Stimulated activated naive CD8-positive, alpha-beta T cell treated with anti-CD3 and anti-CD28 coated beads, Interleukin-15, Interleukin-2, amounts not matched to agents 100 U/mL and 50 U/mL, for 24 hours (primary cell): Measurements from ENCODE around the gene PEBP1.
"Not testable (repeated sequence)": the region's sequence is repeated elsewhere in the genome, so short reads cannot be mapped to it uniquely, and the experiment has no call there.

Experiments used
- ATAC-seq: fragments of 150-1000 bp; cut with Tn5 transposase; one replicate; pipeline ENCODE4 v1.10.0; 2021
- DNase-seq: peaks from one replicate; pipeline ENCODE4 v3.0.0; 2021

Gene PEBP1

DNA sequence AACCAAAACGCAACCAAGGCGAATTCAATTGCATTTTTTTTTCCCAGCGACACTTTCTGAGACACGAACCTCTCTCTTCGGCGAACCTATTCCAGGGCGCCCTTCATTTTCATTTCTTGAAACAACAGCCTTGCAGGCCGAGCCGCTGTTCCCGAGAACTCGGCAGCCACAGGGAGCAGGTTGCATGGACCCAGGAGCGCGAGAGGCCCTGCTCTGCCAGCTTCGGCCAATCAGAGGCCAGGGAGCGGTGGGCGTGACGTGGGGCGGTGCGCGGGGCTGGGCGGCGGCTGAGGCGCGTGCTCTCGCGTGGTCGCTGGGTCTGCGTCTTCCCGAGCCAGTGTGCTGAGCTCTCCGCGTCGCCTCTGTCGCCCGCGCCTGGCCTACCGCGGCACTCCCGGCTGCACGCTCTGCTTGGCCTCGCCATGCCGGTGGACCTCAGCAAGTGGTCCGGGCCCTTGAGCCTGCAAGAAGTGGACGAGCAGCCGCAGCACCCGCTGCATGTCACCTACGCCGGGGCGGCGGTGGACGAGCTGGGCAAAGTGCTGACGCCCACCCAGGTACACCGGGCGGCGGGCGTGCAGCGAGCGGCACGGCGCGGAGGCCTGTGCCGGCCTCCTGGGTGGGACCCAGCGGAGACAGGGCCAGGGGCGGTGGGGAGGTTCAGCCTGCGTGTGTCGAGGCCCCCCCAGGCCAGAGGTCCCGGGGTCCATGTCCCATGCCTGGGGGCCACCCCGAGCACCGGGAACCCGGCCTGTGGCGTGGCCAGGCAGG is at the start of gene PEBP1:
PEBP1 (plus strand) TSS at position 337 of the 771 bp plus-strand sequence; CDS start at position 423, 86 bp downstream.
- peak; percentile 96 for DNase-seq
- peak; percentile 99 for ATAC-seq

DNA sequence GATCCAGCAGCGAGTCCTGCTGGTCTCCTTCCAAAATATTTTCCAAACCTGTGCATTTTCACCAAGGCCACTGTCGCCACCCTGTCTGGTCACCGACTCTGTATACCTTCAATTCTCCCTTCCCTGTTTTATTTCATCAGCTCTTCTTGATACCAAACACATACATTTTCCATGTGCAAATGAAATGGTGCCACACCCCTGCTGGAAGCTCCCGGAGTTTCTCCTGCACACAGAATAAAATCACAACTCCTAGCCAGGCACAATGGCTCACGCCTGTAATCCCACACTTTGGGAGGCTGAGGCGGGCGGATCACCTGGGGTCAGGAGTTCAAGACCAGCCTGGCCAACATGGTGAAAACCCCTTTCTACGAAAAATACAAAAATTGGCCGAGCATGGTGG is 46.1 kb upstream of the PEBP1 start:
- DNase-seq (no peak), ATAC-seq (no peak)

DNA sequence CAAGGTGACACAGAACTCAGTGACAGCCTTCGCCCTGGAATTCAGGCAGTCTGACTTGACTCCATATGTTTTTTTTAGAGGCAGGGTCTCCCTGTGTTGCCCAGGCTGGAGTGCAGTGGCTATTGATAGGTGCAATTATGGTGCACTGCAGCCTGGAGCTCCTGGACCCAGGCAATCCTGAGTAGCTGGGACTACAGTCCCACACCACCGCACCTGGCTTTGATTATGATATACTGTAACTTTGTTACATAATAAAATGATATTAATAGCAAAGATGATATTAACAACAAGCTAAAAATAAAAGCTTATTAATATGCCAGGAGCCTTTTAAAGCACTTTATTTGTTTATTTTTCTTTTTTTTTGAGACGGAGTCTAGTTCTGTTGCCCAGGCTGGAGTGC is 41.9 kb upstream of the PEBP1 start:
- no peak for ATAC-seq
- DNase-seq: no peak

DNA sequence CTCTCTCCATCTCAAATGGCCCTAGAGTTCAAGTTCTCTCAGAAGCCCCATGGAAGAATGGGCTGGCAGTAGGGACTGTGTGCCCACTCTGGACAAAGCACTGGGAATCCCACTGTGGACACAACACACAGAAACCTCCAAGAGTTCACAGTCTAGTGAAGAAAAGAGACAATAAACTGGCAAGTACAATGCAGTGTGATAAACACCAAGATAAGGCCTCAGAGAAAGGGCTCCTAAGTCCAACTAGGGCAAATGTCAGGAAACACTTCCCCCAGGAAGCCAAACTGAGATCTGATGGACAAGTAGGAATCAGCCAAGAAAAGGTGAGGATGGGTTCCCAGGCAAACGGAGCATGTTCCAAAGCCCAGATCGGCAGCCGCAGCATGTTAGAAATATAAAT is 37.5 kb upstream of the PEBP1 start:
- DNase-seq (no peak), ATAC-seq (no peak)

DNA sequence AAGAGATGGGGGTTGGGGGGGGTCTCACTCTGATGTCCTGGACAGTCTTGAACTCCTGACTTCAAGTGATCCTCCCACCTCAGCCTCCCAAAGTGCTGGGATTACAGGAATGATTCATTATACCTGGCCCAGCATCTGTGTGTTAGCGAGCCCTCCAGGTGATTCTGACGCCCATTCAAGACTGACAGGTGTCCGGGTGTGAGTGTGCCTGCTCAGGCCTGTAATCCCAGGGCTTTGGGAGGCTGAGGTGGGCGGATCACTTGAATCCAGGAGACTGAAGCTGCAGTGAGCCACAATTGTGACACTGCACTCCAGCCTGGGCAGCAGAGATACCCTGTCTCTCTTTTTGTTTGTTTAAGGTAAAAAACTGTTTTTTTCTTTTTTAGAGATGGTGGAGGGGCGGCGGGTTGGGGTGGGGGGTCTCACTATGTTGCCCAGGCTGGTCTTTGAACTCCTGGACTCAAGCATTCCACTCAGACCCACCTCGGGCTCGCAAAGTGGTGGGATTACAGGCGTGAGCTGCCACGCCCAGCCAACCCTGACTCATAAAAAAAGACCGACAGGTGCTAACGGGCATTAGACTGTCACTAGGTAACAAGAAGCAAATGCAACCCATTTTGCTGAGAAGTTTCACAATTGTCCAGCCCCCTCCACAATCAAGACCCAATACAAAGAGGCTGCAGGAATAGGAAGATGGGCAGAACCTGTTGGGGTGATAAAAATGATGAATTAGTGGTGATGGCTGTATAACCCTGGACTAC is 36.8 kb upstream of the PEBP1 start:
- no peak for ATAC-seq
- no peak for DNase-seq

DNA sequence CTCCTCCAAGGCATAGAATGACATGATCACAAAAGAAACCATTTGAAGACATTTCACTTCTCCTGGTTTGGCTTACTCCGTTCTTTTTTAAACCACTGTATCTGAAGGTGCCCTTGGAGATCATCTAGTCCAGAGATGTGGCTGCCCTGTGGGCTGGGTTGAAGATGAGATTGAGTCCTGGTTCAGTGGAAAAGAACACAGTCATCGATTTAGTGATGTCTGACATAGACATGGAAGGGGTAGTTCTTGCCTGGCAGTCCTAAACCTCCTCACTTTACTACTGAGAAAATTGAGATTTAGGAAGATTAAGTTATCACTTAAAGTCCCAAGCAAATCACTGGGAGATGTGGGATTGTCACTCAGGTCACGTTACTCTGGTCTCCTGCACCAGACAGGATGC is 34.9 kb upstream of the PEBP1 start:
- DNase-seq (no peak), ATAC-seq (no peak)

DNA sequence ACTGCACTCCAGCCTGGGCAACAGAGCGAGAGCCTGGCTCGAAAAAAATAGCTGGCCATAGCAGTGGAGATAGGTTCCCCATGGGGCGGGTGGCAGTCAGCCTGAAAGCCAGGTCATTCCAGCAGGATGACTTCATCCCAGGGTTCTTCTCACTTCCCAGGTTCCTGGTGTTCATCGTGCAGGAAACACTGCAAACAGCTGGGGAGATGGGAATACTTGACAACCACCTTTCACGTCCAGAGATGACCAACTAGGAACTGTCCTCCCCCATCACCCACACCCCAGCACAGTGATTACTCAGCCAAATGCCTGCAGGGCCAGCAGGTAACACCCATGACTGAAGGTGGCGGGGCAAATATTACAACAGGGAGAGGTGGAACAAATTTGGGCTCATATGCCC is 33.9 kb upstream of the PEBP1 start:
- no peak for ATAC-seq
- DNase-seq: no peak

DNA sequence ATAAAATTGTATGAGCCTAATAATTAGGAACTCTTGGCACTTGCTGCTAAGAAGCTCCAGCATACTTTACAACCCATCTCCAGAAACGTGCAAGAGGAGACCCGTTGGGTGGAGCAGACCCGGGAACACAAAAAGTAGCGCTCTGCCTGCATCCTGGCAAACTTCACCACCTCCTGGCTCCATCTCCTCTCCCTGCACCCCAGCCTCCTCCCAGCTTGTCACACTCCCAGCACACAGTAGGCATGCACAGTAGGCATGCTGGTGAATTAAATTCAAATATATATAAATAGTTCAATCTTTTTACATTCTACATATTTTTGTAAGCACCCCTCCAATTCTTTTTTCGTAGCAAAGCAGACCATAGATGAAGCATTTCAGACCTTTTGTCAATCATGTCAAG is 33.3 kb upstream of the PEBP1 start:
- ATAC-seq: no peak
- no peak for DNase-seq

DNA sequence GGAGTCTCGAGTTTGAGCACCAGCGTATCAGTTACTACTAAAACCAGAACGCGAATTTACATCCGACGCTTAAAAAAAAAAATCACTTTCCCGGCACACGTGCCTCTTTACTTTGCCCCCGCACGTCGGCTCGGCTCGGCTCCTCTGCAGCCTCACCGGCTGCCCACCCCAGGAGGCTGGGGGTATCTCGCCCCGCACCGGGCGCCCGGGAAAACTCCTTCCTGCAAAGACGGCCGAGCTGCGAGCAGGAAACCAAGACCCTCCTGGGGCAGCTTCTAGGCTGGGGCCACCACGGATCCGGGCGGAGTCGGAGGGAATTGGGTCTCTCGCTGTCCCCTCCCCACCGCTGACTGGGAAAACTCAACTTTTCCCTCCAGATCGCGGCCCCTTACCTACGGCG is 32.7 kb upstream of the PEBP1 start:
- no peak for DNase-seq
- no peak for ATAC-seq

DNA sequence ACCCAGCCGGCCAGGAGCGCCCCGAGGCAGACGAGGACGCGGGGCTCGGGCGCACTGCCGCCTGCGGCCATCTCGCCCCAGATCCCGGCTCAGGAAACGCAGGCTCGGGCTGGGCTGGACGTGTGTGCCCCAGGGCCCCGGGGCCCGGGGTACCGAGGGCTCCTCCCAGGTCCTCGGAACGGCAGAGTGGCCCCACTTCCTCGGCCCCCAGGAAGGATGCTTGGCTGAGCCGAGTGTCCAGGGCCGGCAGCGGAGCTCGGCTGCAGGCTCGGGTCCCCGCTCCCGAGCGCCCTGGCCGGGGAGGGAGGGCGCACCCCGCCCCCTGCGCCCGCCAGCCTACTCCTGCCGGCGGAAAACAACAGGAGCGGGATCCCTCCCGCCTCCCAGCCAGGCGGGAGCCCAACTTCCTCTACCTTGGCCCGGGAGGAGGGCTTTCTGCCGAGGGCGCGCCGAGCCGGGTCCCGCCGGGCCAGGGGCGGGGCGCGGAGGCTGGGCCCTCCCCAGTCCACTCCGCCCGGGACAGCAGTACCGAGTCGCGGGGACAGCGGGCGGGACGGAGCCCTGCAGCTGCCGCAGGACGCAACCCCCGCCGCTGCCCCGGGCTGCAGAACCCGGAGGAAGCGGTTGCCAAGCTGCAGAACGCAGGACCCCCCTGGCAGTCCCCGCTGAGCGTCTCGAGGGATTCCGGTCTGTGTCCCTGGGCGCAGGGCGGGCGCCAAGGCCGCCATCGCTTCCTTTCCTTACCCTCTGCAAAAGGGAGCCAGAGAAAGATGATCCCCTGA is 32.1 kb upstream of the PEBP1 start, which contains the start of gene VSIG10:
VSIG10 (minus strand) TSS at position 411 of the 782 bp plus-strand sequence; CDS start at position 71, 340 bp downstream.
- ATAC-seq: peak; percentile 58

DNA sequence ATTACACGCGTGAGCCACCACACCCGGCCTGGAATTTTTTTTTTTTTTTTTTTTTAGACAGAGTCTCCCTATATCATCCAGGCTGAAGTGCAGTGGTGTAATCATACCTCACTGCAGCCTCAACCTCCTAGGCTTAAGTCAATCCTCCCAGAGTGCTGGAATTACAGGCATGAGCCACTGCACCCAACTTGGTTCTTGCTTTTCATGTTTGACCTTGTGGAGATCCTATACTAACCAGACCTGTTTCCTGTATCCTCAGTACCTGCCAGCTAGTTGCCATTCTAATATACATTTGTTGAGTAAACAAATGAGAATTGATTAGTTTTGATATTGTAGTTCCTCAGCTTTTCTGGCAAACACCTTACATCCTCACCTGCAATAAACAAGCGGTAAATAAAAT is 28.9 kb upstream of the PEBP1 start:
- ATAC-seq (no peak), DNase-seq (no peak)

More for the DNA sequence above, 32.1 kb upstream of the PEBP1 start, which contains the start of gene VSIG10:
- DNase-seq: peak; percentile 29

DNA sequence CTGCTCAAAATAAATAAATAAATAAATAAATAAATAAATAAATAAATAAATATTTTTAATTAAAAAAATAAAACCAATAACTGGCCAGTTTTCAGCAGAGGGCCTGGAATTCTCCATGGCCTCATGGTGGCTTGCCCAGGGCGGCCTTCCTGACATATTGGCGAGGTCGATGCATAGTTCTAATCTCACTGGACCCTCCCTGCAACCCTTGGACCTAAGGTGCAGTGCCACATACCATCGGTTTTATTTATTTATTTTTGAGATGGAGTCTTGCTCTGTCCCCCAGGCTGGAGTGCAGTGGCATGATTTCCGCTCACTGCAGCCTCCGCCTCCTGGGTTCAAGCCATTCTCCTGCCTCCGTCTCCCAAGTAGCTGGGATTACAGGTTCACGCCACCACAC is 28.2 kb upstream of the PEBP1 start:
- no peak for DNase-seq
- no peak for ATAC-seq

DNA sequence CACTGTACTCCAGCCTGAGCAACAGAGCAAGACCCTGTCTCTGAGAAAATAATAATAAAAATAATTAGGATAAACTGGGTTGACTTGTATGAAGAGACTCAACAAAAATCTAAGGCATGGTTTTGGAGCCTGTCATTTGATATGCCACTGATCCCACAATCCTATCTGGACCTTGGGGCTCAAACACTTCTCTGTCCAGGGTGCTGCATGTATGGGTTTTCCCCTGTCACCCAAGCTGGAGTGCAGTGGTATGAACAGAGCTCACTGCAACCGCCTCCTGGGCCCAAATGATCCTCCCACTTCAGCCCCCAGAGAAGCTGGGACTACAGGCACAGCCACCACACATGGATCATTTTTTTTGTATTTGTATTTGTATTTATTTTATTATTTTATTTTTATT is 26.8 kb upstream of the PEBP1 start:
- ATAC-seq (no peak), DNase-seq (no peak)

DNA sequence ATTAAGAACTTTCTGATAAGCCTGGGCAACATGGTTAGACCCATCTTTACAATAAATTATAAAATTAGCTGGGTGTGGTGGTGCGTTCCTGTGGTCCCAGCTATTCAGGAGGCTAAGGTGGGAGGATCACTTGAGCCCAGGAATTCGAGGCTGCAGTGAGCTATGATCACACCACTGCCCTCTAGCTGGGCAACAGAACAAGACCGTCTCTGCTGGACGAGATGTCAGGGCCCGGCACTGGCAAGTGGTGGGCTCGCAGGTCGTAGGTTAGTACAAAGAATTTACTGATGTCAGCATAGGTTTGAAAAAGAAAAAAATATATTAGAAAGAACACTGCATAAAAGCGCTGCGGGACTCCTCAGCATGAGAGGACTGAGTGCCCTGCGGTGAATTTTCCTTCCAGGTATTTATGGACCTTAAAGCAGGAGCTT is 16.5 kb upstream of the PEBP1 start:
- DNase-seq (no peak), ATAC-seq (no peak)

DNA sequence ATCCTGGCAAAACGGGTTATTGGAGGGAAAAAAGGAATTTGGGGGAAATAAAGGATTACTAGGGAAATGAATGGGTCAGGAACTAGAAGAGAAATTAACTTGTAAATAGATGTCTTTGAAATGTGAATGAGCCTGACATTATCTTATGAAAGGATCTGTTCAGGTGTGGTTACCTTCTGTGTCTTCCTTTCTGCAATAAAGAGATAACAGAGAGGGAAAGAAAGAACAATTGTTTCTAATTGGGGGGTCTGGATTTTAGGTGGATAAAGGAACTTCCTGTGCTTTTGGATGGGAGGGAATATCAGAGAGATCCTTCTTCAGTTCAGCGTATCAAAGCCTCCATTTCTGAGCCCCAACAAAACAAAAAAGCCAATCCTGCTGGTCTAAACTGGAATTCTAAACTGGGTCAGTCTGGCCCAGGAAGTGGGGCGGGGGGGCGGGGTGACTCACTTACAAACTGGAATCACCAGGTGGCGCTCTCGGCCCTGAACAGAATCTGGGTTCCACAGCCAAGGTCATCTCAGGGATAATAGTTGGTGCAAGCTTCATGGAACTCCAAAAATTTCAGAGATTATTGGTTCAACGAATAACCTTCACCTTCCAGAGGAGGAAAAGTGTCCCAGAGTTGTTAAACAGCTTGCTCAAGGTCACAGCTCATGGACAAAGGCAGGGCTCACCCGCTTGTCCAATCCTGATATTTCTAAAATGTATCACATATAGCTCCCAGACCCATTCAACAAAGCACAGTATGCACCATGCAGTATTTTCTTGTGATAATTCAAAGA is 15.2 kb upstream of the PEBP1 start:
- peak; percentile 76 for DNase-seq

DNA sequence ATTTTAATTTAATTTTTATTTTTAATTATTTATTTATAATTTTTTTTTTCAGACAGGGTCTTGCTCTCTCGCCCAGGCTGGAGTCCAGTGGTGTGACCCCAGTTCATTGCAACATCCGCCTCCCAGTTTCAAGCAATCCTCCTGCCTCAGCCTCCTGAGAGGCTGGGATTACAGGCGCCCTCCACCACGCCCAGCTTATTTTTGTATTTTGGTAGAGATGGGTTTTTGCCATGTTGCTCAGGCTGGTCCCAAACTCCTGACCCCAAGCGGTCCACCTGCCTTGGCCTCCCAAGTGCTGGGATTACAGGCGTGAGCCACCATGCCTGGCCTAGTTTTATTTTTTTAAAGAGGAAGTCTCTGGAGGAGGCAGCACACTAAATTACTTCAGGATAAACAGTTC is 13.7 kb upstream of the PEBP1 start:
- ATAC-seq: no peak
- no peak for DNase-seq

More for the DNA sequence above, 15.2 kb upstream of the PEBP1 start:
- peak; percentile 68 for ATAC-seq

DNA sequence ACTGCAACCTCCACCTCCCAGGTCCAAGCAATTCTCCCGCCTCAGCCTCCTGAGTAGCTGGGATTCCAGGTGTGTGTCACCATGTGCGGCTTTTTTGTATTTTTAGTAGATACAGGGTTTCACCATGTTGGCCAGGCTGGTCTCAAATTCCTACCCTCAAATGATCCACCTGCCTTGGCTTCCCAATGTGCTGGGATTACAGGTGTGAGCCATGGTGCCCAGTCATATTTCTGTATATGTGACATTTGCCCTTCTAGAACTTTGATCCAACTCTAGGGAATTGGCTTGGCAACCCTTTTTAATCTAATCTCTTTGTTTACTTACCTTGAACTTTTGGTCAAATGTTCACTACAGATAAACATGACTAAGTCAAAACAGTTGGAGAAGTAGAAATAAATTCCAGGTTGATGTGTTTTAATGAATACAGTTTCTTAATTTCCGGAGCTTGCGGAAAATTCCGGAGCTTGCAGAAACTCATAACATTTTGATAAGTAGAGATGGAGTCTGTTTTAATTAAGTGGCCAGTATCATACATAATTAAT is 11.5 kb upstream of the PEBP1 start:
- no peak for DNase-seq
- no peak for ATAC-seq

DNA sequence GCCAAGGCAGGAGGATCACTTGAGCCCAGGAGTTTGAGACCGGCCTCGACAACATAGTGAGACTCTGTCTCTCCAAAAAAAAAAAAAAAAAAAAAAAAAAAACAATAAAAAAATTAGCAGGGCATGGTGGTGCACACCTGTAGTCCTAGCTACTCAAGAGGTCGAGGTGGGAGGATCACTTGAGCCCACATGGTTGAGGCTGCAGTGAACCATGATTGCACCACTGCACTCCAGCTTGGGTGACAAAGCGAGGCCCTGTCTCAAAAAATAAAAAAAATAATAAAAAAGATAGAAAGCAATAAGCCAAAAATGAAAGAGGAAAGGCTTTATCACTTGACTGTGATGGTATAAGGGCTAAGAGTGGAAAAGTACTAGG is 10.2 kb upstream of the PEBP1 start:
- no peak for DNase-seq
- no peak for ATAC-seq

DNA sequence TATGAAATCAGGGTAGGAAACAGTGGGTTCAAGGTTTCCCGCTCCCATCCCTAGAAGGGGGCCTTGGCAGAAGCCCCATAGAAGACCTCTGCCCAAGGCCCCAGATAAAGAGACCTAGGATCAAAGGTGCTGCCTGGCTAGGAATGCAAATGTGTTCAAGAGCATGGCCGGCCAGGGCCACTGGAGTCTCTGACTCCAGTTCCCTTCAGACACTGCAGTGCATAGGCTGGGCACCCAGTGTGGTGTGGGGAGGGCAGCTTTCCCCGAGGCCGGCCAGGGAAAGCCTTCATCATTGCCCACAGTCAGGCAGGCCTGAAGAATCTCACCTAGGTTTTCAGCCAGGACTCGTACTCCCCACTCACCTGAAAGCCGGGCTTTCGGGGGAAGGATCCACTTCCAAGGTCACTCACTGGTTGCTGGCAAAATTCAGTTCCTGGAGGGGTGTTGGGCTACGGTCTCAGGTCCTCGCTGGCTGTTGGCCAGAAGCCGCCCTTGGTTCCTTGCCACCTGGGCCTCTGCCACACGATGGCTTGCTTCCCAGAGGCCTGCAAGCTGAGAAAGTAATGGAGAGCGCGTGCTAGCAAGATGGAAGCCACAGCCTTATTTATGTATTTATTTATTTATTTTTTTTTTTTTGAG is 9.7 kb upstream of the PEBP1 start:
- DNase-seq: no peak
- ATAC-seq: no peak

DNA sequence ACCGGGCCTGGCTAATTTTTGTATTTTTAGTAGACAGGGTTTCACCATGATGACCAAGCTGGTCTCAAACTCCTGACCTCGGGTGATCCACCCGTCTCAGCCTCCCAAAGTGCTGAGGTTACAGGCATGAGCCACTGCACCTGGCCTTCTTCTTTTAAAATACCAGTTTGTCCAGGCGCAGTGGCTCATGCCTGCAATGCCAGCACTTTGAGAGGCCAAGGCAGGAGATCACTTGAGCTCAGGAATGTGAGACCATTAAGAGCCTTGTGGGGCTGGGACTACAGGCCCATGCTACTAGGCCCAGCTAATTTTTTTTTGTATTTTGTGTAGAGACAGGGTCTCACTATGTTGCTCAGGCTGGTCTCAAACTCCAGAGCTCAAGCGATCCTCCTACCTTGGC is 8.1 kb upstream of the PEBP1 start:
- DNase-seq (no peak), ATAC-seq (no peak)

DNA sequence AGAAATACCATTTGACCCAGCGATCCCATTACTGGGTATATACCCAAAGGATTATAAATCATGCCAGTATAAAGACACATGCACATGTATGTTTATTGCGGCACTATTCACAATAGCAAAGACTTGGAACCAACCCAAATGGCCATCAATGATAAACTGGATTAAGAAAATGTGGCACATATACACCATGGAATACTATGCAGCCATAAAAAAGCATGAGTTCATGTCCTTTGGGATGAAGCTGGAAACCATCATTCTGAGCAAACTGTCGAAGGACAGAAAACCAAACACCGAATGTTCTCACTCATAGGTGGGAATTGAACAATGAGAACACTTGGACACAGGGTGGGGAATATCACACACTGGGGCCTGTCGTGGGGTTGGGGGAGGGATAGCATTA is 6.5 kb upstream of the PEBP1 start:
- not testable (repeated sequence) for DNase-seq, ATAC-seq
